PC-3 (cell line): ENCODE measurements around the gene GABBR2. TPM values are rescaled to one million over a fixed set of nuclear protein-coding genes. Genes with fewer than 3 reads are reported as not detected.
A peak's percentile ranks its signal among the peaks of the same experiment; 100 is the strongest.

ENCODE experiments used
- ATAC-seq: fragments of 200-7000 bp; cut with Tn5 transposase; 2 replicates; pipeline ENCODE4 v1.9.1; 2020; ENCODE audit warnings: mild to moderate bottlenecking, moderate library complexity
- BruUV-seq: library from RNA; stranded (reverse); fragments of 400-500 nt; replicated peaks from 2 replicates; lab custom pipeline; 2021; lab: Mats Ljungman, UMichigan
- CTCF ChIA-PET: fragments of 300-600 bp; sonication (Branson Sonifier 250); formaldehyde crosslinking; loops from one replicate; lab custom pipeline; 2022; ENCODE audit warnings: antibody characterized with exemption; lab: Charles Lee
- POLR2A ChIA-PET: fragments of 300-600 bp; sonication (Branson Sonifier 250); formaldehyde crosslinking; loops from one replicate; lab custom pipeline; 2022; ENCODE audit warnings: antibody characterized with exemption; ENCODE audit not compliant: unreplicated experiment; lab: Charles Lee
- DNase-seq: peaks from one replicate; pipeline ENCODE4 v3.0.0-alpha.2; 2015
- H2AFZ ChIP-seq: fragments of 300-600 bp; sonication (generic); 2 replicates; pipeline ENCODE4 v1.6.0; 2016; ENCODE audit warnings: antibody characterized with exemption, low read length
- H3F3A ChIP-seq: fragments of 300-600 bp; sonication (generic); one replicate; pipeline ENCODE4 v1.6.0; 2017; ENCODE audit warnings: antibody characterized with exemption, low read length, control low read depth, mild to moderate bottlenecking; ENCODE audit not compliant: unreplicated experiment
- H3K27ac ChIP-seq: fragments of 300-600 bp; sonication (generic); 2 replicates; pipeline ENCODE4 v1.5.1; 2016; ENCODE audit warnings: mild to moderate bottlenecking, low read length
- H3K27me3 ChIP-seq: fragments of 300-600 bp; sonication (generic); 2 replicates; pipeline ENCODE4 v1.6.1; 2016; ENCODE audit warnings: low read length, mixed read lengths
- H3K36me3 ChIP-seq: fragments of 300-600 bp; sonication (generic); 2 replicates; pipeline ENCODE4 v1.6.1; 2016; ENCODE audit warnings: low read depth, mixed run types, low read length, mixed read lengths
- H3K4me1 ChIP-seq: fragments of 300-600 bp; sonication (generic); 2 replicates; pipeline ENCODE4 v1.5.1; 2016; ENCODE audit warnings: low read length; ENCODE audit not compliant: insufficient read depth
- H3K4me2 ChIP-seq: fragments of 300-600 bp; sonication (generic); 2 replicates; pipeline ENCODE4 v1.6.0; 2016; ENCODE audit warnings: low read length
- H3K4me3 ChIP-seq: fragments of 300-600 bp; sonication (generic); 2 replicates; pipeline ENCODE4 v1.5.1; 2016; ENCODE audit warnings: mild to moderate bottlenecking, low read length, mixed read lengths
- H3K79me2 ChIP-seq: fragments of 300-600 bp; sonication (generic); 2 replicates; pipeline ENCODE4 v1.6.1; 2017; ENCODE audit warnings: low read length, mixed read lengths
- H3K9ac ChIP-seq: fragments of 300-600 bp; sonication (generic); 2 replicates; pipeline ENCODE4 v1.6.0; 2016; ENCODE audit warnings: mild to moderate bottlenecking, low read length
- H3K9me2 ChIP-seq: fragments of 300-600 bp; sonication (generic); replicated peaks from 2 replicates; pipeline ENCODE4 v1.6.1; 2016; ENCODE audit warnings: mixed run types, low read length, mixed read lengths
- H3K9me3 ChIP-seq: fragments of 300-600 bp; sonication (generic); 2 replicates; pipeline ENCODE4 v1.6.1; 2016; ENCODE audit warnings: low read length, mixed read lengths
- H4K20me1 ChIP-seq: fragments of 300-600 bp; sonication (generic); 2 replicates; pipeline ENCODE4 v1.6.1; 2016; ENCODE audit warnings: low read length, mixed read lengths
- EZH2 ChIP-seq: fragments of 300-600 bp; sonication (generic); IDR thresholded peaks from one replicate; pipeline ENCODE4 v1.6.1; 2017; ENCODE audit warnings: antibody characterized with exemption, mild to moderate bottlenecking, low read length; ENCODE audit not compliant: unreplicated experiment
- EZH2phosphoT487 ChIP-seq: fragments of 300-600 bp; sonication (generic); IDR thresholded peaks from 2 replicates; pipeline ENCODE4 v1.6.1; 2018; ENCODE audit warnings: mild to moderate bottlenecking, antibody characterized with exemption, low read length, borderline replicate concordance
- intact Hi-C: fragments of 100-400 bp; cut with micrococcal nuclease; formaldehyde crosslinking; loops from 2 replicates; pipeline ENCODE4 v1.9.0; 2023
- total RNA-seq: library from RNA; depleted of rRNA; stranded (reverse); fragments of >200 nt; gene quantifications from 2 replicates; pipeline ENCODE4 v1.2.3, GENCODE V29; 2014
- TF ChIP-seq, protein P1 (sequence below): fragments of 300-600 bp; sonication (generic); conservative IDR thresholded peaks from 2 replicates; pipeline ENCODE4 v1.5.1; 2017; ENCODE audit warnings: antibody characterized with exemption, low read depth, mild to moderate bottlenecking, low read length

Gene GABBR2
- total RNA-seq, 1 experiment from 2014 or later = 0.44 TPM

DNA sequence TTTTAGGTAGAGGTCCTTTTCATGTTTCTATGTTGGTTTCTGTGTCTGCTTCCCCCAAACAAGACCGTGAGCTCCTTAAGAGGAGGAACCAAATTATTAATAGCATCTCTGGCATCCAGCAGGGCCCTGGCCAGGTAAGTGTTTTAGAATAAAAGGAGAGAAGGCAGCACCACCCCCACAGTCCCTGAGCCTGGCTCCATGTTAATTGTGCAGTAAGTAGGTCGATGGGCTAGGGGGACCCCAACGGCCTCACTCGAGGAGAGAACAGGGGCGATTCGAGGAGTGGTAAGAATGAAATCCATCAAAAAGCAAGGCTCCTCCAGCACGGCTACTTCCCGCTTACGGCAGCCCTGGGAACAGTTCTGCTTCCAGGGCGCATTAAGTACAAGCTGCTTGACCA lies 67.0 kb downstream of the GABBR2 start:
- H3F3A ChIP-seq = no peaks in the 10 kb centered on the region
- no peaks in the 10 kb centered on the region for H3K79me2 ChIP-seq
- no peaks in the 10 kb centered on the region for H3K9me3 ChIP-seq
- BruUV-seq = no TSS peak
- H3K4me1 ChIP-seq = no peaks in the 10 kb centered on the region
- no peak overlapping the region for H3K27ac ChIP-seq
- H3K4me2 ChIP-seq = no peak overlapping the region
- no peaks in the 10 kb centered on the region for H4K20me1 ChIP-seq
- H3K36me3 ChIP-seq = no peaks in the 10 kb centered on the region
- no peak overlapping the region for H3K9ac ChIP-seq
- H2AFZ ChIP-seq = no peak overlapping the region
- TF ChIP-seq EZH2 (no peak), EZH2phosphoT487 (no peak)
- TF ChIP-seq, protein P1, sequence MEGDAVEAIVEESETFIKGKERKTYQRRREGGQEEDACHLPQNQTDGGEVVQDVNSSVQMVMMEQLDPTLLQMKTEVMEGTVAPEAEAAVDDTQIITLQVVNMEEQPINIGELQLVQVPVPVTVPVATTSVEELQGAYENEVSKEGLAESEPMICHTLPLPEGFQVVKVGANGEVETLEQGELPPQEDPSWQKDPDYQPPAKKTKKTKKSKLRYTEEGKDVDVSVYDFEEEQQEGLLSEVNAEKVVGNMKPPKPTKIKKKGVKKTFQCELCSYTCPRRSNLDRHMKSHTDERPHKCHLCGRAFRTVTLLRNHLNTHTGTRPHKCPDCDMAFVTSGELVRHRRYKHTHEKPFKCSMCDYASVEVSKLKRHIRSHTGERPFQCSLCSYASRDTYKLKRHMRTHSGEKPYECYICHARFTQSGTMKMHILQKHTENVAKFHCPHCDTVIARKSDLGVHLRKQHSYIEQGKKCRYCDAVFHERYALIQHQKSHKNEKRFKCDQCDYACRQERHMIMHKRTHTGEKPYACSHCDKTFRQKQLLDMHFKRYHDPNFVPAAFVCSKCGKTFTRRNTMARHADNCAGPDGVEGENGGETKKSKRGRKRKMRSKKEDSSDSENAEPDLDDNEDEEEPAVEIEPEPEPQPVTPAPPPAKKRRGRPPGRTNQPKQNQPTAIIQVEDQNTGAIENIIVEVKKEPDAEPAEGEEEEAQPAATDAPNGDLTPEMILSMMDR = no peak
- no peaks in the 10 kb centered on the region for H3K27me3 ChIP-seq
- no peaks in the 10 kb centered on the region for H3K9me2 ChIP-seq
- intact Hi-C loops = no loop called here
- no peak overlapping the region for H3K4me3 ChIP-seq
- ATAC-seq (no peak), DNase-seq (no peak)
- ChIA-PET POLR2A (no interaction called here), CTCF (no interaction called here)

DNA sequence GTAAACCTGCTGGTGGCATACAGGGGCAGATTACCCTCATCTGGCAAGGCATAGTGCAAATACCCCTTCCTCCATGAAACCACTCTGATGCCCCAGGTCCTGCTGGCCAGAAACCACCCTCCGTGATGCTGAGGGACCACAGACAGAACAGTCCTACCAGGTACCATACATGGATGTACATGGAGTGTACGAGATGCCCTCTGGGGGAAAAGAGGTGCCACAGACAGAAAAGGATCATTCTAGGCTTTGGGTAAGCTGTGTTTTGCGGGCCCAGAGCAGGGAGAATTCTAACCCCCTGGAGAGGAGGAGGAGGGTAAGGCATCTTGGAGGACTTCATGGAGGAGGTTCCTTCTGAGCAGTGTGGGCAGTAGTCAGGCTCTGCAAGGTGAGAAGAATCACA lies 68.3 kb downstream of the GABBR2 start:
- ChIA-PET CTCF (no interaction called here), POLR2A (no interaction called here)
- no peaks in the 10 kb centered on the region for H3K9me2 ChIP-seq
- DNase-seq = no peak
- H3K79me2 ChIP-seq = no peaks in the 10 kb centered on the region
- H2AFZ ChIP-seq = no peak overlapping the region
- TF ChIP-seq, protein P1 = no peak
- no peak for TF ChIP-seq EZH2phosphoT487
- no peak for TF ChIP-seq EZH2
- H3K36me3 ChIP-seq = no peaks in the 10 kb centered on the region
- no peak overlapping the region for H3K9ac ChIP-seq
- no peaks in the 10 kb centered on the region for H3K4me1 ChIP-seq
- BruUV-seq = no TSS peak
- peak; percentile 22; the same call in 1 of the 2 replicates for ATAC-seq
- no peaks in the 10 kb centered on the region for H3F3A ChIP-seq
- intact Hi-C loops = no loop called here
- H3K27ac ChIP-seq = no peak overlapping the region
- no peak overlapping the region for H3K4me2 ChIP-seq
- no peaks in the 10 kb centered on the region for H4K20me1 ChIP-seq
- H3K4me3 ChIP-seq = no peak overlapping the region
- H3K27me3 ChIP-seq = no peaks in the 10 kb centered on the region
- H3K9me3 ChIP-seq = no peaks in the 10 kb centered on the region

DNA sequence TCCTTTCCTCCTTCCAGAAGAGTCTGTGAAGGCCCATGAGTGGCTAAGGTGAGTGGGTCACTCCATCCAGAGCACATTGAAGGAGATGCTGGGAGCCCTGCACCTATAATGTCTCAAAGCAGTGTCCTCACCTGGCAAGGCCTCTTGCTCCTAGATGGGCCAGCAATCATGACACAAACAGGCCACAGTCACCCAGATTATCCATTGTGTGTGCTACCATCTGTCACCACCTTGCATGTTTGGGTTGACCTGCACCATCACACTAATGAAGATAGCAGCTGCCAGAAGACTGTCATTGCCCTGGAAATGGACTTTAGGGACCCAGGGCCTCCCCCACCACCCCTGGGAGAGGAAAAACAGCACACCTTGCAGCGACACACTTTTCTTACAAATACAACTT lies 69.6 kb downstream of the GABBR2 start:
- no peaks in the 10 kb centered on the region for H3K9me2 ChIP-seq
- H3F3A ChIP-seq = no peaks in the 10 kb centered on the region
- no peaks in the 10 kb centered on the region for H3K36me3 ChIP-seq
- ChIA-PET POLR2A (no interaction called here), CTCF (no interaction called here)
- intact Hi-C loops = no loop called here
- H3K79me2 ChIP-seq = no peaks in the 10 kb centered on the region
- TF ChIP-seq, protein P1 = no peak
- TF ChIP-seq EZH2 = no peak
- TF ChIP-seq EZH2phosphoT487 = no peak
- H4K20me1 ChIP-seq = no peaks in the 10 kb centered on the region
- H3K4me2 ChIP-seq = no peak overlapping the region
- no TSS peak for BruUV-seq
- H3K4me3 ChIP-seq = no peak overlapping the region
- H3K9ac ChIP-seq = no peak overlapping the region
- no peaks in the 10 kb centered on the region for H3K27me3 ChIP-seq
- DNase-seq (no peak), ATAC-seq (no peak)
- no peak overlapping the region for H2AFZ ChIP-seq
- H3K9me3 ChIP-seq = no peaks in the 10 kb centered on the region
- peaks cover 5% of the 10 kb centered on the region for H3K4me1 ChIP-seq
- no peak overlapping the region for H3K27ac ChIP-seq
